Naive thymus-derived CD4-positive, alpha-beta T cell (primary cell): ENCODE data around the gene CHAF1B. TPM values are rescaled to one million over a fixed set of nuclear protein-coding genes. Genes with fewer than 3 reads are reported as not detected.

Source experiments
- polyA plus RNA-seq, 2 donors: library from polyadenylated mRNA; unstranded; fragments of 300-500 nt; fragmentation: Illumina TruSeq; gene quantifications; one replicate each; pipeline ENCODE4 v1.2.3, GENCODE V29; 2021
- total RNA-seq, 6 experiments: library from RNA in 5 of 6; stranded (reverse) in 5 of 6; gene quantifications; 1 replicate in 5 of 6; 2 replicates in 1 of 6; pipeline ENCODE4 v1.2.3 and lab custom pipeline; 2021 to 2026

Gene CHAF1B
- total and polyA plus RNA-seq, 7 experiments from 2014 or later: 0.61 to 21.4 (median 1.9) TPM

Other genes with a start within 250 kb of the CHAF1B start
- gene DOP1B, start 228.6 kb upstream of the CHAF1B start, total RNA-seq: 10 to 100 TPM; 12.3 to 34.0 (median 15.1) TPM
- gene DOP1B, start 228.6 kb upstream of the CHAF1B start, polyA plus RNA-seq: 1 to 10 TPM; 3.8 to 6.8 TPM
- gene MORC3, start 65.2 kb upstream of the CHAF1B start, total RNA-seq: 100 to 1,000 TPM in 2 of 5 experiments, 10 to 100 TPM in 3; 48.2 to 123 (median 62.0) TPM
- 10 to 100 TPM; 29.3 to 54.9 TPM for gene MORC3, start 65.2 kb upstream of the CHAF1B start, polyA plus RNA-seq
- not detected for gene CLDN14, start 94.7 kb downstream of the CHAF1B start, total RNA-seq
- gene CLDN14, start 94.7 kb downstream of the CHAF1B start, polyA plus RNA-seq: not detected